ENCODE results near the gene C10orf71.

Gene C10orf71

GRCh38 chr10:49333192-49333591, 34.2 kb downstream of the C10orf71 start:
- no peak for DNase-seq (ENCODE audit: low read depth)

GRCh38 chr10:49334964-49335363, 36.0 kb downstream of the C10orf71 start:
- DNase-seq (ENCODE audit: low read depth) = no peak

- no peak for DNase-seq (ENCODE audit: low read depth)
Observed at GRCh38 chr10:49335364-49335972, 36.5 kb downstream of the C10orf71 start.

- no peak for DNase-seq (ENCODE audit: low read depth)
Observed at GRCh38 chr10:49338604-49339003, 39.6 kb downstream of the C10orf71 start.

GRCh38 chr10:49344840-49345239, 45.9 kb downstream of the C10orf71 start:
- DNase-seq (ENCODE audit: low read depth) = no peak

GRCh38 chr10:49347342-49347741, 48.4 kb downstream of the C10orf71 start:
- no peak for DNase-seq (ENCODE audit: low read depth)

GRCh38 chr10:49347827-49348226, 48.9 kb downstream of the C10orf71 start:
- DNase-seq (ENCODE audit: low read depth) = no peak

- no peak for DNase-seq (ENCODE audit: low read depth)
Observed at GRCh38 chr10:49348593-49348992, 49.6 kb downstream of the C10orf71 start.

- no peak for DNase-seq (ENCODE audit: low read depth)
Observed at GRCh38 chr10:49349390-49349789, 50.4 kb downstream of the C10orf71 start.

GRCh38 chr10:49350138-49350537, 51.2 kb downstream of the C10orf71 start:
- DNase-seq (ENCODE audit: low read depth) = no peak

- no peak for DNase-seq (ENCODE audit: low read depth)
Observed at GRCh38 chr10:49350846-49351532, 52.0 kb downstream of the C10orf71 start.

GRCh38 chr10:49351669-49352068, 52.7 kb downstream of the C10orf71 start:
- no peak for DNase-seq (ENCODE audit: low read depth)

GRCh38 chr10:49352323-49352722, 53.4 kb downstream of the C10orf71 start:
- no peak for DNase-seq (ENCODE audit: low read depth)

- DNase-seq (ENCODE audit: low read depth) = no peak
Observed at GRCh38 chr10:49353026-49353894, 54.3 kb downstream of the C10orf71 start.

- no peak for DNase-seq (ENCODE audit: low read depth)
Observed at GRCh38 chr10:49353895-49354566, 55.1 kb downstream of the C10orf71 start.

GRCh38 chr10:49354593-49354992, 55.6 kb downstream of the C10orf71 start:
- DNase-seq (ENCODE audit: low read depth) = no peak

GRCh38 chr10:49355221-49355620, 56.3 kb downstream of the C10orf71 start:
- no peak for DNase-seq (ENCODE audit: low read depth)

GRCh38 chr10:49356181-49356580, 57.2 kb downstream of the C10orf71 start:
- DNase-seq (ENCODE audit: low read depth) = no peak

- no peak for DNase-seq (ENCODE audit: low read depth)
Observed at GRCh38 chr10:49356944-49357343, 58.0 kb downstream of the C10orf71 start.

GRCh38 chr10:49357910-49358309, 58.9 kb downstream of the C10orf71 start:
- no peak for DNase-seq (ENCODE audit: low read depth)

GRCh38 chr10:49359349-49360270, 60.6 kb downstream of the C10orf71 start:
- no peak for DNase-seq (ENCODE audit: low read depth)
